ENCODE measurements around the gene SMTNL2.
"Not testable (repeated sequence)": the region's sequence is repeated elsewhere in the genome, so short reads cannot be mapped to it uniquely, and the experiment has no call there.

The SMTNL2 gene

GRCh38 chr17:4604736-4605135 is 20.4 kb downstream of the SMTNL2 start:
- not testable (repeated sequence) for DNase-seq

GRCh38 chr17:4605826-4606225 is 21.5 kb downstream of the SMTNL2 start:
- no peak for DNase-seq

- DNase-seq, result no peak
Observed at GRCh38 chr17:4607261-4607741, 23.0 kb downstream of the SMTNL2 start.

- no peak for DNase-seq
Observed at GRCh38 chr17:4607773-4608187, 23.5 kb downstream of the SMTNL2 start.

GRCh38 chr17:4609761-4610160 is 25.4 kb downstream of the SMTNL2 start:
- DNase-seq, result no peak

GRCh38 chr17:4610162-4610561 is 25.8 kb downstream of the SMTNL2 start:
- no peak for DNase-seq

GRCh38 chr17:4610656-4611055 is 26.3 kb downstream of the SMTNL2 start:
- DNase-seq, result no peak

- DNase-seq, result no peak
Observed at GRCh38 chr17:4616476-4616875, 32.1 kb downstream of the SMTNL2 start.

GRCh38 chr17:4617090-4617489 is 32.8 kb downstream of the SMTNL2 start:
- no peak for DNase-seq

- DNase-seq, result no peak
Observed at GRCh38 chr17:4617590-4618351, 33.4 kb downstream of the SMTNL2 start.

- no peak for DNase-seq
Observed at GRCh38 chr17:4620531-4621101, 36.3 kb downstream of the SMTNL2 start.

- DNase-seq, result no peak
Observed at GRCh38 chr17:4622375-4622774, 38.0 kb downstream of the SMTNL2 start.

- no peak for DNase-seq
Observed at GRCh38 chr17:4623249-4623648, 38.9 kb downstream of the SMTNL2 start.

- DNase-seq, result not testable (repeated sequence)
Observed at GRCh38 chr17:4624451-4624911, 40.2 kb downstream of the SMTNL2 start.

- DNase-seq, result no peak
Observed at GRCh38 chr17:4625181-4625617, 40.9 kb downstream of the SMTNL2 start.

- DNase-seq, result no peak
Observed at GRCh38 chr17:4626734-4627256, 42.5 kb downstream of the SMTNL2 start.

GRCh38 chr17:4631431-4631830 is 47.1 kb downstream of the SMTNL2 start:
- no peak for DNase-seq

- DNase-seq, result no peak
Observed at GRCh38 chr17:4631836-4632580, 47.7 kb downstream of the SMTNL2 start.

GRCh38 chr17:4632581-4632920 is 48.2 kb downstream of the SMTNL2 start:
- DNase-seq, result no peak

GRCh38 chr17:4633643-4634042 is 49.3 kb downstream of the SMTNL2 start:
- DNase-seq, result no peak

GRCh38 chr17:4634976-4635375 is 50.6 kb downstream of the SMTNL2 start:
- DNase-seq, result no peak

GRCh38 chr17:4635823-4636375 is 51.6 kb downstream of the SMTNL2 start:
- no peak for DNase-seq

GRCh38 chr17:4636474-4637100 is 52.3 kb downstream of the SMTNL2 start:
- DNase-seq, result no peak
